ENCODE results near the gene UBXN11. TPM values are rescaled to one million over a fixed set of nuclear protein-coding genes. Genes with fewer than 3 reads are reported as not detected.

Gene UBXN11
- total and polyA plus RNA-seq, 2 of the 13 experiments (the other 11 are each of a cell fraction or from before 2014, with no cell fraction given): 9.3 to 10.4 TPM

- peak; percentile 86; the same call in 1 of the 2 replicates for TF ChIP-seq MIER3 (CRISPR knock-in tag; IDR thresholded peaks at IDR 0.05; ENCODE audit: borderline replicate concordance)
- no peak for TF ChIP-seq SMAD9 (CRISPR knock-in tag; IDR thresholded peaks at IDR 0.05)
- TF ChIP-seq ZNF431 (CRISPR knock-in tag; IDR thresholded peaks at IDR 0.05; ENCODE audit: borderline replicate concordance, low read depth): peak; percentile 61; the same call in 1 of the 2 replicates
- 0 out of 2 replicates have a peak, but pooled peaks have one; percentile 6 for TF ChIP-seq ZNF510 (CRISPR knock-in tag; IDR thresholded peaks at IDR 0.05; ENCODE audit: low read depth)
- 0 out of 2 replicates have a peak, but pooled peaks have one; percentile 61 for TF ChIP-seq ZNF703 (CRISPR knock-in tag; IDR thresholded peaks at IDR 0.05; ENCODE audit: borderline replicate concordance)
- TF ChIP-seq PLRG1 (conservative IDR thresholded peaks at IDR 0.05): no peak
- peak; percentile 94 for TF ChIP-seq NFE2 (CRISPR knock-in tag; IDR thresholded peaks at IDR 0.05)
- TF ChIP-seq ZBTB26 (CRISPR knock-in tag; IDR thresholded peaks at IDR 0.05; ENCODE audit: borderline replicate concordance): no peak
- TF ChIP-seq PHF5A (CRISPR knock-in tag; IDR thresholded peaks at IDR 0.05; ENCODE audit: low read depth, unreplicated experiment): peak; percentile 51
- peak; percentile 68 for TF ChIP-seq SKI (IDR thresholded peaks at IDR 0.05; ENCODE audit: partially characterized antibody)
- no peak; the same call in 1 of the 2 replicates for TF ChIP-seq ZNF768 (CRISPR knock-in tag; IDR thresholded peaks at IDR 0.05)
- no peak for TF ChIP-seq ZNF550 (CRISPR knock-in tag; IDR thresholded peaks at IDR 0.05; ENCODE audit: borderline replicate concordance)
- TF ChIP-seq MAF1 (CRISPR knock-in tag; IDR thresholded peaks at IDR 0.05; ENCODE audit: borderline replicate concordance): no peak
- TF ChIP-seq CC2D1A (CRISPR knock-in tag; IDR thresholded peaks at IDR 0.05): no peak
- no peak for TF ChIP-seq CBX2 (IDR thresholded peaks at IDR 0.05; ENCODE audit: low read depth, low read length)
- TF ChIP-seq CBX2 (CRISPR knock-in tag; IDR thresholded peaks at IDR 0.05; ENCODE audit: low read depth): no peak
- peak; percentile 82 for TF ChIP-seq UBTF (CRISPR knock-in tag; IDR thresholded peaks at IDR 0.05)
- peak; percentile 73 to 95 for TF ChIP-seq POLR2A (IDR thresholded peaks at IDR 0.05; ENCODE audit: insufficient read depth in 1 of 2, low read depth in 2 of 2, low read length in 2 of 2)
- no peak for TF ChIP-seq ZNF615 (CRISPR knock-in tag; IDR thresholded peaks at IDR 0.05; ENCODE audit: borderline replicate concordance)
- TF ChIP-seq AGO1 (IDR thresholded peaks at IDR 0.05; ENCODE audit: low read depth, low read length, poor library complexity, severe bottlenecking): no peak
- TF ChIP-seq ELF4 (CRISPR knock-in tag; IDR thresholded peaks at IDR 0.05; ENCODE audit: borderline replicate concordance): peak; percentile 66; the same call in 1 of the 2 replicates
- TF ChIP-seq HOXA9 (CRISPR knock-in tag; IDR thresholded peaks at IDR 0.05; ENCODE audit: borderline replicate concordance): no peak
- TF ChIP-seq TOE1 (CRISPR knock-in tag; IDR thresholded peaks at IDR 0.05): no peak
- no peak for TF ChIP-seq ISX (CRISPR knock-in tag; conservative IDR thresholded peaks at IDR 0.05)
Measured at GRCh38 chr1:26350701-26351589, 44.5 kb upstream of the UBXN11 start (continued).
